Adrenal gland (tissue), 19 donors: ENCODE results near the gene TBXA2R. TPM values are rescaled to one million over a fixed set of nuclear protein-coding genes. Genes with fewer than 3 reads are reported as not detected.
A peak's percentile ranks its signal among the peaks of the same experiment; 100 is the strongest.

Experiments used
- DNase-seq, 7 donors: peaks; one replicate each; pipeline ENCODE4 v3.0.0-alpha.2; 2019 to 2020
- H3K27ac ChIP-seq, 5 donors: fragments of 200-600 bp; sonication (generic) in 4 of 5; 1 replicate in 3 of 5; 2 replicates in 2 of 5; pipeline versions ENCODE4 v1.5.1 to v1.8.0; 2016 to 2020; ENCODE audit warnings: mild to moderate bottlenecking in 1 of 5
- H3K27me3 ChIP-seq: fragments of 200-600 bp; 2 replicates; pipeline ENCODE4 v1.8.0; 2021
- H3K36me3 ChIP-seq, 2 donors: fragments of 200-600 bp; replicated peaks in 1 of 2; 1 replicate in 1 of 2; 2 replicates in 1 of 2; pipeline versions ENCODE4 v1.5.1 to v1.8.0; 2018 to 2022
- H3K4me1 ChIP-seq, 2 donors: fragments of 200-600 bp; replicated peaks in 1 of 2; 1 replicate in 1 of 2; 2 replicates in 1 of 2; pipeline versions ENCODE4 v1.5.1 to v1.8.0; 2018 to 2021
- H3K4me3 ChIP-seq, 4 donors: fragments of 200-600 bp; sonication (generic) in 3 of 4; one replicate each; pipeline ENCODE4 v1.5.1; 2016 to 2018
- H3K9me3 ChIP-seq, 3 donors: fragments of 200-600 bp; sonication (generic) in 1 of 3; replicated peaks in 1 of 3; 1 replicate in 2 of 3; 2 replicates in 1 of 3; pipeline versions ENCODE4 v1.5.1 to v1.8.0; 2016 to 2021
- POLR2A ChIP-seq, 2 donors: fragments of 450-650 bp; IDR thresholded peaks; one replicate each; pipeline ENCODE4 v1.6.1; 2017; ENCODE audit warnings: antibody characterized with exemption in 2 of 2, mild to moderate bottlenecking in 2 of 2, moderate library complexity in 1 of 2
- WGBS, 4 donors: extraction: QIAGEN DNeasy Blood & Tissue Kit in 2 of 4; methylation state at CpG; one replicate each; pipeline versions ENCODE4 v1.1.5 to v1.1.7; 2013 to 2017; 5-methylcytosine and 5-hydroxymethylcytosine counted together
- intact Hi-C, 2 donors: fragments of 100-400 bp; cut with DNase I; formaldehyde crosslinking; loops; one replicate each; pipeline versions ENCODE4 v1.14.1 to v1.15.0; 2022 to 2023
- long read RNA-seq, 10 donors: library from polyadenylated mRNA in 3 of 10; unstranded in 2 of 10; stranded (forward) in 1 of 10; transcript quantifications; one replicate each; pipeline ENCODE4 v2.0.0 and lab custom pipeline, GENCODE V29; 2021 to 2026
- polyA plus RNA-seq, 3 donors: library from polyadenylated mRNA; stranded (reverse); fragments of 200-250 nt in 2 of 3; fragments of 350-450 nt in 1 of 3; fragmentation: Illumina TruSeq in 1 of 3; extraction: RNeasy Lipid Tissue Mini Kit (QIAGEN cat#74804) in 1 of 3; gene quantifications; one replicate each; pipeline ENCODE4 v1.2.3, GENCODE V29; 2013 to 2014
- total RNA-seq, 9 donors: library from RNA; depleted of rRNA in 4 of 9; stranded (reverse); fragments of >200 nt in 4 of 9; fragments of 120-200 nt in 1 of 9; fragmentation: NEBNext Ultra II Directional in 1 of 9; extraction: Animal tissue kit (Norgen Biotek cat#: 25700) in 1 of 9; gene quantifications; one replicate each; pipeline versions ENCODE4 v1.1.0 to v1.2.4, GENCODE V29; 2013 to 2023
- TF ChIP-seq, protein P1 (sequence below), 6 experiments: fragments of 450-650 bp in 4 of 6; fragments of 200-600 bp in 2 of 6; sonication (generic) in 1 of 6; IDR thresholded peaks; 1 replicate in 5 of 6; 2 replicates in 1 of 6; pipeline versions ENCODE4 v1.5.1 to v1.8.0; 2016 to 2021; ENCODE audit warnings: antibody characterized with exemption in 6 of 6, mild to moderate bottlenecking in 2 of 6, moderate library complexity in 1 of 6
- donor health status: healthy with polysubstance abuse.
- donor health status: Bipolar disorder and iron deficiency.
- donor health status: DM: yes; HTN: yes; CAD: no.
- donor health status: DM: no; HTN: no; CAD: no.
- donor health status: DM: no; HTN: no; CAD: no.
- donor health status: DM: yes; HTN: yes; CAD: no.

TBXA2R gene
- 10 to 100 TPM in 7 of 9 donors, 1 to 10 TPM in 2; 4.7 to 25.5 (median 16.5) TPM for total RNA-seq
- polyA plus RNA-seq, result 1 to 10 TPM; 5.2 to 6.9 (median 6.2) TPM
- long read RNA-seq, donor 1, partial matches to known transcripts, result 0 of 4 reads
- long read RNA-seq, donor 1, other reads (novel, unspliced or antisense), result 0 of 4 reads
- long read RNA-seq, donor 2, transcript TBXA2R-201 (3 exons, 2,608 nt), result major isoform, 6 of 13 reads
- long read RNA-seq, donor 2, partial matches to known transcripts, result 7 of 13 reads
- long read RNA-seq, donor 2, other reads (novel, unspliced or antisense), result 0 of 13 reads
- long read RNA-seq, donor 3, partial matches to known transcripts, result 43 of 46 reads
- long read RNA-seq, donor 3, other reads (novel, unspliced or antisense), result 0 of 46 reads
- long read RNA-seq, donor 4, partial matches to known transcripts, result 0 of 5 reads
- long read RNA-seq, donor 4, other reads (novel, unspliced or antisense), result 0 of 5 reads
- long read RNA-seq, donor 5, transcript TBXA2R-201 (3 exons, 2,608 nt), result major isoform, 25 of 32 reads
- long read RNA-seq, donor 5, partial matches to known transcripts, result 0 of 32 reads
- long read RNA-seq, donor 5, other reads (novel, unspliced or antisense), result 6 of 32 reads
- long read RNA-seq, donor 6, partial matches to known transcripts, result 0 of 1 reads
- long read RNA-seq, donor 6, other reads (novel, unspliced or antisense), result 0 of 1 reads
- long read RNA-seq, donor 7, transcript TBXA2R-201 (3 exons, 2,608 nt), result major isoform, 5 of 5 reads
- long read RNA-seq, donor 7, partial matches to known transcripts, result 0 of 5 reads
- long read RNA-seq, donor 7, other reads (novel, unspliced or antisense), result 0 of 5 reads
- long read RNA-seq, donor 8, transcript TBXA2R-201 (3 exons, 2,608 nt), result major isoform, 11 of 11 reads
- long read RNA-seq, donor 8, partial matches to known transcripts, result 0 of 11 reads
- long read RNA-seq, donor 8, other reads (novel, unspliced or antisense), result 0 of 11 reads
- long read RNA-seq, donor 9, partial matches to known transcripts, result 0 of 3 reads
- long read RNA-seq, donor 9, other reads (novel, unspliced or antisense), result 0 of 3 reads
- long read RNA-seq, donor 10, transcript TBXA2R-201 (3 exons, 2,608 nt), result major isoform, 8 of 8 reads
- long read RNA-seq, donor 10, partial matches to known transcripts, result 0 of 8 reads
- long read RNA-seq, donor 10, other reads (novel, unspliced or antisense), result 0 of 8 reads

DNA sequence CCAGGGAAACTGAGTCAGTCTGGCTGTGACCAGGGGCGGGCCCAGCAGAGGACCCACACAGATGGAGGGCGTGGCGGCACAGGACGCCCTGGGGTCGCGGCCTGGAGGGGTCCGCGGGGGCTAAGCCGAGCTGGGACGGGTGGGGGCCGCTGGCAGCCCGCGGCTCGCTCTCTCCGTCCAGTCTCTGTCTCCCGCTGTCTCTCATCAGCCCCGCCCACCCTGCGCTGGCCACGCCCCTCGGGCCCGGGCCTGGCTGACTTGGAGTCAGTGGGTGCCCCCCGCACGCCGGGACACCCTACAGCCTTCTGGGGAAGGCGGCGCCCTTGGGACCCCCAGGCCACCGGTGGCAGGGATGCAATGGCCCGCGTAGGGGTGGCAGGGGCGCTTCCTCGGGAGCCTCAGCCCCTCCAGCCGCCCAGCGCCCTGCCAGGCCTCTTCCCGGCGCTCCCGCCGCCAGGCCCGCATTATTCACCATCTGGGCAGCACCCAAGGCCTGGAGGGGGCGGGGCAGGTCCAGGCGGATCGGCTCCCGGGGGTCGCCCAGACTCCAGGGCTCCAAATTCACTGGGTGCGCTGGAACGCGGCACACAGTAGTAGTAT, at the start of gene TBXA2R:
Gene TBXA2R (minus strand): TSS at position 186 of the 600 bp plus-strand sequence. CDS start 6,241 bp downstream, outside the sequence.
- H3K27ac ChIP-seq, result peak within 1 kb of the TSS; percentile 52 to 94 (median 78)
- 0 to 2% (median 1%) methylated on average over 4 to 46 of the region's 46 CpGs; no CpG with 5 or more reads in 1 of the 4 donors for WGBS, 4 donors
- TF ChIP-seq, protein P1, sequence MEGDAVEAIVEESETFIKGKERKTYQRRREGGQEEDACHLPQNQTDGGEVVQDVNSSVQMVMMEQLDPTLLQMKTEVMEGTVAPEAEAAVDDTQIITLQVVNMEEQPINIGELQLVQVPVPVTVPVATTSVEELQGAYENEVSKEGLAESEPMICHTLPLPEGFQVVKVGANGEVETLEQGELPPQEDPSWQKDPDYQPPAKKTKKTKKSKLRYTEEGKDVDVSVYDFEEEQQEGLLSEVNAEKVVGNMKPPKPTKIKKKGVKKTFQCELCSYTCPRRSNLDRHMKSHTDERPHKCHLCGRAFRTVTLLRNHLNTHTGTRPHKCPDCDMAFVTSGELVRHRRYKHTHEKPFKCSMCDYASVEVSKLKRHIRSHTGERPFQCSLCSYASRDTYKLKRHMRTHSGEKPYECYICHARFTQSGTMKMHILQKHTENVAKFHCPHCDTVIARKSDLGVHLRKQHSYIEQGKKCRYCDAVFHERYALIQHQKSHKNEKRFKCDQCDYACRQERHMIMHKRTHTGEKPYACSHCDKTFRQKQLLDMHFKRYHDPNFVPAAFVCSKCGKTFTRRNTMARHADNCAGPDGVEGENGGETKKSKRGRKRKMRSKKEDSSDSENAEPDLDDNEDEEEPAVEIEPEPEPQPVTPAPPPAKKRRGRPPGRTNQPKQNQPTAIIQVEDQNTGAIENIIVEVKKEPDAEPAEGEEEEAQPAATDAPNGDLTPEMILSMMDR (IDR thresholded peaks at IDR 0.05), result no peak
- peak; percentile 38 to 57 for TF ChIP-seq POLR2A (IDR thresholded peaks at IDR 0.05)
- peaks cover 0 to 5% of the 10 kb centered on the region in 2 donors for H3K36me3 ChIP-seq
- H3K4me1 ChIP-seq, result peaks cover 42 to 57% of the 10 kb centered on the region in 2 donors
- intact Hi-C loops, result no loop called here
- DNase-seq, result peak; percentile 78 to 90 (median 89)
- no peaks in the 10 kb centered on the region for H3K9me3 ChIP-seq
- H3K27me3 ChIP-seq, result no peaks in the 10 kb centered on the region
- H3K4me3 ChIP-seq, result peak within 1 kb of the TSS; percentile 8 to 73 (median 62)

DNA sequence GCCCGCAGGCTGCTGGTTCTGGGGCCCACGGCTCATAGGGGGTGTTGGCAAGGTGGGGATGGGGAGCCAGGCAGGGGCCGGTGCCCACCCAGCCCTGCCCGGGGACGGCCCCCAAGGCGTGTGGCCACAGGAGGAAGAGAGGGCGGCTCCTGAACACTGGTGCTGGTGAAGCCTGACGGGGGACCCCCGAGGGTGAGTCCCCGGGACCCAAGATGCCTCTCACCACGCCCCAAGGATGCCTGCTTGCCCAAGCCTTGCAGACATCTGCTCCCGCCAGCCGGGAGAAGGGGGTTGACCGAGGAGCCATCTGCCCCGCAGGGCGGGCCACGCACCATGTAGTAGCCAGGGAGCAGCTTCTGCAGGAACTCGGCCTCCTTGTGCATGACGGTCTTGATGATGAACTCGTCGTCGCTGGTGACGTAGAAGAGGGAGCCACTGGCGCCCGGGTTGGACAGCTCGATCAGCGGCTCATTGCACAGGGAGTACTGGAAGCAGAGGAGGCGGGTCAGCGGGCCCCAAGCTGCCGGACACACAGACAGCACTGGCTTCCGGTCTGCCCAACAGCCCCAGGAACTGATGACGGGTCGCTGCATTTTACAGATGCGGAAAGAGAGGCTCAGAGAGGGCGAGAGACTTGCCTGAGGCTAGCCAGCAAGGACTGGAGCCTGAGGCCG, 49.5 kb upstream of the TBXA2R start:
- TF ChIP-seq, protein P1 (IDR thresholded peaks at IDR 0.05), result no peak
- TF ChIP-seq POLR2A (IDR thresholded peaks at IDR 0.05), result no peak
- 88 to 92% (median 91%) methylated on average over 22 to 36 of the region's 36 CpGs for WGBS, 4 donors
- no peak for DNase-seq

DNA sequence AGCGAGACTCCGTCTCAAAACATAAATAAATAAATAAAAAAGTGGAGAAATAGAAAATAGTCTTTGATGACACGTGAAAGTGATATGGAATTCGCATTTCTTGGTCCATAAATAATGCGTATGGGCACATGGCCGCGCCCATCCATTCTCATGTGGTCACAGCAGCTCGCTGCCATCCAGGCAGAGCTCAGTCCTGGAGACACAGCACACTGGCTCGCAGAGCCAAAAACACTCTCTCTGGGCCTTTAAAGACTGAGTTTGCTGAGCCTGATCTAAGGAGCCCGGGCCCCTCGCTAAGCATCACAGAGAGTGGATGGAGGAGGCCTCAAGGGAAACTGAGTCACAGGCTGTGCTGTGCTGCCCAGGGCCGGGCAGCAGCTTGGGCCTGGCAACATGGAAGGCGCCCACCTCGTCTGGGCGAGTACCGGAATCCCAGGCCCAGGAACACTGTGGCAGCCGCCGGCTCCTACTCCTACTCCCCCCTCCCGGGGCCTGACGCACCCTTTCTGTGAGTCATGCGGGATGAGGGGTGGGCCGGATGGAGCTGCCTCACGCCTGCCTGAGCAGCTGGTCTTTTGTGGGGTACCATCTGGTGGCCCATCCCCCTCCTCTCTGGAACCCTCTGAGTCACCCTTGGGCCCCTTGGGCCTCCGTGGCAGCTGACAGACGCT, 48.9 kb upstream of the TBXA2R start:
- WGBS, 4 donors, result 77 to 94% (median 85%) methylated on average over 15 to 25 of the region's 25 CpGs

More for the DNA sequence above, 49.5 kb upstream of the TBXA2R start:
- Histone ChIP-seq H3K36me3 (peaks cover 0 to 77% of the 10 kb centered on the region in 2 donors), H3K27ac (no peak overlapping the region), H3K4me3 (no peak overlapping the region), H3K27me3 (no peaks in the 10 kb centered on the region), H3K9me3 (no peaks in the 10 kb centered on the region), H3K4me1 (no peaks in the 10 kb centered on the region)
- intact Hi-C loops, result no loop called here

More for the DNA sequence above, 48.9 kb upstream of the TBXA2R start:
- TF ChIP-seq, protein P1 (IDR thresholded peaks at IDR 0.05), result no peak
- TF ChIP-seq POLR2A (IDR thresholded peaks at IDR 0.05), result no peak
- Histone ChIP-seq H3K9me3 (no peaks in the 10 kb centered on the region), H3K36me3 (peaks cover 0 to 79% of the 10 kb centered on the region in 2 donors), H3K27me3 (no peaks in the 10 kb centered on the region), H3K4me3 (no peak overlapping the region), H3K4me1 (no peaks in the 10 kb centered on the region), H3K27ac (no peak overlapping the region)
- peak in 1 of 7 donors; percentile 41 for DNase-seq
- intact Hi-C loops, result no loop called here
